ENCODE results near the gene PRR22.

The PRR22 gene

GRCh38 chr19:5814123-5814851, 29.7 kb upstream of the PRR22 start:
- DNase-seq (ENCODE audit: low read depth in 2 of 2) = no peak

GRCh38 chr19:5811117-5811516, 26.6 kb upstream of the PRR22 start:
- DNase-seq (ENCODE audit: low read depth in 2 of 2) = no peak

GRCh38 chr19:5809469-5809868, 24.9 kb upstream of the PRR22 start:
- no peak for DNase-seq (ENCODE audit: low read depth in 2 of 2)

- DNase-seq (ENCODE audit: low read depth in 2 of 2) = no peak
Observed at GRCh38 chr19:5809053-5809452, 24.5 kb upstream of the PRR22 start.

- DNase-seq (ENCODE audit: low read depth in 2 of 2) = no peak
Observed at GRCh38 chr19:5808120-5808816, 23.7 kb upstream of the PRR22 start.

GRCh38 chr19:5806905-5807304, 22.4 kb upstream of the PRR22 start:
- DNase-seq (ENCODE audit: low read depth in 2 of 2) = no peak

- no peak for DNase-seq (ENCODE audit: low read depth in 2 of 2)
Observed at GRCh38 chr19:5806133-5806489, 21.6 kb upstream of the PRR22 start.

GRCh38 chr19:5805462-5806132, 21.1 kb upstream of the PRR22 start:
- peak in 1 of 2 donors; percentile 35 for DNase-seq (ENCODE audit: low read depth in 2 of 2)

- DNase-seq (ENCODE audit: low read depth in 2 of 2) = peak; percentile 17 to 55
Observed at GRCh38 chr19:5804516-5805461, 20.2 kb upstream of the PRR22 start, which contains the start of gene NRTN. TSS of gene NRTN (plus strand) at chr19:5805067. CDS start at chr19:5824166, 19,099 bp downstream.

GRCh38 chr19:5803752-5804515, 19.4 kb upstream of the PRR22 start:
- peak; percentile 77 to 82 for DNase-seq (ENCODE audit: low read depth in 2 of 2)

GRCh38 chr19:5803441-5803751, 18.9 kb upstream of the PRR22 start:
- no peak for DNase-seq (ENCODE audit: low read depth in 2 of 2)

GRCh38 chr19:5801796-5802619, 17.5 kb upstream of the PRR22 start:
- DNase-seq (ENCODE audit: low read depth in 2 of 2) = no peak

GRCh38 chr19:5800361-5801270, 16.1 kb upstream of the PRR22 start:
- no peak for DNase-seq (ENCODE audit: low read depth in 2 of 2)

GRCh38 chr19:5799247-5800241, 15.0 kb upstream of the PRR22 start:
- DNase-seq (ENCODE audit: low read depth in 2 of 2) = no peak

- DNase-seq (ENCODE audit: low read depth in 2 of 2) = no peak
Observed at GRCh38 chr19:5798244-5798643, 13.7 kb upstream of the PRR22 start.

- DNase-seq (ENCODE audit: low read depth in 2 of 2) = no peak
Observed at GRCh38 chr19:5795382-5795919, 10.9 kb upstream of the PRR22 start.

- no peak for DNase-seq (ENCODE audit: low read depth in 2 of 2)
Observed at GRCh38 chr19:5793188-5793587, 8.6 kb upstream of the PRR22 start.

- DNase-seq (ENCODE audit: low read depth in 2 of 2) = no peak
Observed at GRCh38 chr19:5792224-5792623, 7.7 kb upstream of the PRR22 start.
